Measurements from ENCODE around the gene YES1.

The YES1 gene

GRCh38 chr18:680392-680791, 131.7 kb downstream of the YES1 start:
- DNase-seq = no peak

GRCh38 chr18:679516-679915, 132.5 kb downstream of the YES1 start:
- DNase-seq = no peak

GRCh38 chr18:678482-679182, 133.4 kb downstream of the YES1 start:
- no peak for DNase-seq

- DNase-seq = no peak
Measured at GRCh38 chr18:677951-678381, 134.1 kb downstream of the YES1 start.

GRCh38 chr18:677145-677544, 134.9 kb downstream of the YES1 start:
- DNase-seq = no peak

GRCh38 chr18:676736-677135, 135.3 kb downstream of the YES1 start:
- no peak for DNase-seq

GRCh38 chr18:676069-676468, 136.0 kb downstream of the YES1 start:
- DNase-seq = no peak

- no peak for DNase-seq
Measured at GRCh38 chr18:675307-675706, 136.7 kb downstream of the YES1 start.

- no peak for DNase-seq
Measured at GRCh38 chr18:673769-674168, 138.3 kb downstream of the YES1 start.

GRCh38 chr18:673317-673716, 138.7 kb downstream of the YES1 start:
- no peak for DNase-seq

Measured in GOT3 (cell line).